ENCODE results near the gene RALGAPB.

RALGAPB gene

DNA sequence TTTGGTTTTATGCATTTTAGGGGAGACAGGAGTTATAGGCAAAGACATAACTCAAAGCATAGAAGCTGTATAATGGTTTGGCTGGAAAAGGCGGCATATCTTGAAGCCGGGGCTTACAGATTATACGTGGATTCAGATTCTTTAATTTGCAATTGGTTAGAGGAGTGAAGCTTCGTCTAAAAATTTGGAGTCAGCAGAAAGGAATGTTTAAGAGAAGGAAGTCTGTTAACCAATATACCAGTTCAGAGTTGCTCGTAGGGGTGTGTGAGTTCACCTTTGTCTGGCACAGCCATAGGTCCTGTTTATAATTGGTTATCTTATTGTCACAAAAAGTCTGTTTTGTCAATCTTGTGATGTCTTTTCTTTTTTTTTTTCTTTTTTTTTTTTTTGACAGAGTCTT is 137.9 kb downstream of the RALGAPB start:
- no peaks in the 10 kb centered on the region for H3K9me3 ChIP-seq (ENCODE audit: control insufficient read depth, insufficient read depth, low read length)
- H3K27me3 ChIP-seq (ENCODE audit: control insufficient read depth, insufficient read depth, low read length) = no peaks in the 10 kb centered on the region
- H3K36me3 ChIP-seq (ENCODE audit: control insufficient read depth, insufficient read depth, low read length) = no peaks in the 10 kb centered on the region
- peaks cover 2% of the 10 kb centered on the region for H3K4me1 ChIP-seq (ENCODE audit: control insufficient read depth, insufficient read depth, low read length)
- no peak overlapping the region for H3K9ac ChIP-seq (ENCODE audit: low read depth, low read length)
- H3K4me3 ChIP-seq (ENCODE audit: low read depth, low read length) = no peak overlapping the region

DNA sequence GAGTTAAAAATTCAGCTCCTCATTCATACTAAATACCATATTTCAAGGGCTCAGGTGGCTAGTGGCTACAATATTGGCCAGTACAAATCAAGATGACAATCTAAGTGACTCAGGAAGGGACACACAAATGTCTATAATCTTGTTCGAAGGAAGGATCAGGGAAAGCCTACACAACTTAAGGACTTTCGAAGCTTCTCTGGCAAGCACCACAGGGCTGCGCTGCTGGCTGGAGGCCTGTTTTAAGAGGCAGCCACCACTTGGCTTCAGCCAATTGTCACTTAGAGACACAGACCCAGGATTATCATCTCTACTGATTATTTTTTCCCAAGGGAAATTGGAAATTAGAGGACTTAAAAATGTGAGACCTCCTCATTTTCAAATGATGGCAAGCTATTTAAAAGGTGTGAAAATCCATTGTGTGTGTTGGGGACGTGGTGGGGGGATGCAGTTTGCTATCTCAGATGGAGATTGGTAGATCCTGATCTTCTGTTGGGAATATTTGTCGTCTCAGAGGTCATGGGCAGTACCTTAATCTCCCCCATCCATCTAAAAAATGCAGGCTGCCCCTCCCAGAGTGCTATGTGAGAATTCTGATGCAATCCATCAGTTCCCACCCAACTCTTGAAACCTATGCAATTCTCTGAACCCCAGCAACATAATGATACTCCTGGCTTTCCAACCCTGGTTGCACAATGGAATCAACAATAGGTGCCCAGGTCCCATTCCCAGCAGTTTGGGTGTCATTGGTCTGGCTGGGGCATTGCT is 140.3 kb downstream of the RALGAPB start:
- H3K4me1 ChIP-seq (ENCODE audit: control insufficient read depth, insufficient read depth, low read length) = peaks cover 2% of the 10 kb centered on the region
- H3K27me3 ChIP-seq (ENCODE audit: control insufficient read depth, insufficient read depth, low read length) = no peaks in the 10 kb centered on the region
- no peaks in the 10 kb centered on the region for H3K9me3 ChIP-seq (ENCODE audit: control insufficient read depth, insufficient read depth, low read length)
- no peak overlapping the region for H3K4me3 ChIP-seq (ENCODE audit: low read depth, low read length)
- no peaks in the 10 kb centered on the region for H3K36me3 ChIP-seq (ENCODE audit: control insufficient read depth, insufficient read depth, low read length)
- H3K9ac ChIP-seq (ENCODE audit: low read depth, low read length) = no peak overlapping the region

DNA sequence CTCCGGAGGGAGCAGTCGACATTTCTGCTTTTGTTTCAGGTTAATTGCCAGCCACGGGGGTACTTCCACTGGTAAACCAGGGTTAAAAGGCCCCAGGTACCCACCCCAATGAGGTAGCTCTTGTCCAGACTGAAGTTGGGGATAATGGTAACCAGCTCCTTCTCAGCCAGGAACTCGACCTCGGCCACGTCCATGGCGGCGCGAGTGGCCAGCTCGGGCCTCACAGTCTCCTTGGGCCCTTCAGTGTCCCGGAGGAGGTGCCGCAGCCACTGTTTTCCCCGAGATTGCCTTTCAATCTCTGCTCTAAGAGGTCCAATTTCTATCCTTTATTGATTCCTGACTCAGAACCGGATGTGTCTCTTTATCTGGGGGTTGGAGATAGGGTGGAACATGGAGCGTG is 142.6 kb downstream of the RALGAPB start:
- Histone ChIP-seq H3K9me3 (ENCODE audit: control insufficient read depth, insufficient read depth, low read length) (no peaks in the 10 kb centered on the region), H3K4me3 (ENCODE audit: low read depth, low read length) (no peak overlapping the region), H3K27me3 (ENCODE audit: control insufficient read depth, insufficient read depth, low read length) (no peaks in the 10 kb centered on the region), H3K4me1 (ENCODE audit: control insufficient read depth, insufficient read depth, low read length) (peaks cover 2% of the 10 kb centered on the region), H3K36me3 (ENCODE audit: control insufficient read depth, insufficient read depth, low read length) (peaks cover 3% of the 10 kb centered on the region), H3K9ac (ENCODE audit: low read depth, low read length) (no peak overlapping the region)

DNA sequence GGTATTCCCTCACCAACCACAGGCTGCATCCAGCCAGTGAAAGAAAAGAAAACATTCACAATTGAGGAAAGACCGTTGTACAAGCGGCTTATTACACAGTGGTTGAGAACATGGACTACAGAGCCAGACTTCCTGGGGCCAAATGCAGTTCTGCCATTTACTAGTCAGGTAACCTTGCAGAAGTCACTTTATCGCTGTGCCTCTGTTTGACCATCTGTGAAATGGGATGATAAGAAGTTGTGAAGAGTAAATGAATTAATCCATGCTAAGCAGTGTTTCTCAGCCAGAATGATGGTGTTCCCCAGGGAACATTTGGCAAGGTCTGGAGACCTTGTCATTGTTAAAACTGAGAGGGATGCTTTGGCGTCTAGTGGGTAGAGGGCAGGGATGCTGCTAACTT is 143.8 kb downstream of the RALGAPB start:
- H3K4me1 ChIP-seq (ENCODE audit: control insufficient read depth, insufficient read depth, low read length) = peaks cover 2% of the 10 kb centered on the region
- no peaks in the 10 kb centered on the region for H3K9me3 ChIP-seq (ENCODE audit: control insufficient read depth, insufficient read depth, low read length)
- no peak overlapping the region for H3K4me3 ChIP-seq (ENCODE audit: low read depth, low read length)
- no peaks in the 10 kb centered on the region for H3K27me3 ChIP-seq (ENCODE audit: control insufficient read depth, insufficient read depth, low read length)
- no peak overlapping the region for H3K9ac ChIP-seq (ENCODE audit: low read depth, low read length)
- H3K36me3 ChIP-seq (ENCODE audit: control insufficient read depth, insufficient read depth, low read length) = peaks cover 3% of the 10 kb centered on the region

DNA sequence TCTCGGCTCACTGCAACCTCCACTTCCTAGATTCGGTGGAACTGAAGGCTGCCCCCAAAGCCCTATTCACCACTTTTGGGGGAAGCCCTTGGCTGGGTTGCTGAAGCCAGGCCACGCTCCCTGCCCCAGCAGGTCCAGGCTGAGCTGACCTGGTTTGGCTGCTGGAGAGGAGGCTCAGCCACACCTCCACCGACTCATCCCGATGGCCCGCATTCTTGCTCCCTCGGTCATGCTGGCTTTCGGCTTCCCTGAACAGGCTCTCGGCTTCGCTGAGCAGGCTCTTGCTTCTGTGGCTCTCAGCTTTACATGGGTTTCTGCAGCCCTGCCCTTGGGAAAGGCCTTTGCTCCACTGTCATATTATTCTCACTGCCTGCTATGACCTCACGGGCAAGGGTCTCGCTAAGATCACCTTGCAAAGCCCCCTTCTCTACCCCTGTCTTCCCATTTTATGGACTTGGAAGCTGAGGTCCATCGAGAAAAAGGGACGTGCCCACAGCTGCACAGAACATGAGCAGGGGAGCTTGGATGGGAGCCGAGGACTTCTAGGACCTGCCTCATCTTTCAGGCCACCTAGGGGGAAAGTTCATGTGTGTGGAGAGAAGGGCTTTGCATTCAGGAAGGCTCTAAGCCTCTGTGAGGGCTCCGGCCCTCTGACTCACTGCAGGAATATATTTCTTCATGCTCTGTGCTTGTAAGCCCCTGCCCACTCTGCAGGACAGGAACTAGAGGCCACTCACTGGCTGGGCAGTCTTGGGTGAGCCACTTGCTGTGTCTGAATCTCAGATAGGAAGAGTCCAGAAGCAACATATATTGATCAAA is 144.6 kb downstream of the RALGAPB start:
- Histone ChIP-seq H3K9me3 (ENCODE audit: control insufficient read depth, insufficient read depth, low read length) (no peaks in the 10 kb centered on the region), H3K9ac (ENCODE audit: low read depth, low read length) (no peak overlapping the region), H3K27me3 (ENCODE audit: control insufficient read depth, insufficient read depth, low read length) (no peaks in the 10 kb centered on the region), H3K4me3 (ENCODE audit: low read depth, low read length) (no peak overlapping the region), H3K36me3 (ENCODE audit: control insufficient read depth, insufficient read depth, low read length) (peaks cover 3% of the 10 kb centered on the region), H3K4me1 (ENCODE audit: control insufficient read depth, insufficient read depth, low read length) (peaks cover 2% of the 10 kb centered on the region)

DNA sequence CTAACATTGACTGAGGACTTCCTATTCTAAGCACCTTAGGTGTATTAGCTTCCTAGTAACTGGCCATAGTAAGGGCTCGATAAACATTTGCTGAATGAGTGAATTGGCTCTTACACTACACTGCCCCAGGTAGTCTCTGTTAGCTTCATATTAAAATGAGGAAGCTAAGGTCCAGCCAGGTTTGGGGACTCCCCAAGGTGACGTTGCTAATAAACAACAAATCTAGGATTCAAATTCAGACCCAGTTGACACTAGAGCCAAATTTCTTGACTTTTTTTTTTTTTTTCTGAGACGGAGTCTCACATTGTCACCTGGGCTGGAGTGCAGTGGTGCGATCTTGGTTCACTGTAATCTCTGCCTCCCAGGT is 145.2 kb downstream of the RALGAPB start:
- no peaks in the 10 kb centered on the region for H3K27me3 ChIP-seq (ENCODE audit: control insufficient read depth, insufficient read depth, low read length)
- H3K9ac ChIP-seq (ENCODE audit: low read depth, low read length) = no peak overlapping the region
- H3K4me1 ChIP-seq (ENCODE audit: control insufficient read depth, insufficient read depth, low read length) = no peaks in the 10 kb centered on the region
- H3K36me3 ChIP-seq (ENCODE audit: control insufficient read depth, insufficient read depth, low read length) = peaks cover 3% of the 10 kb centered on the region
- no peak overlapping the region for H3K4me3 ChIP-seq (ENCODE audit: low read depth, low read length)
- no peaks in the 10 kb centered on the region for H3K9me3 ChIP-seq (ENCODE audit: control insufficient read depth, insufficient read depth, low read length)

- peaks cover 3% of the 10 kb centered on the region for H3K36me3 ChIP-seq (ENCODE audit: control insufficient read depth, insufficient read depth, low read length)
- H3K4me3 ChIP-seq (ENCODE audit: low read depth, low read length) = no peak overlapping the region
- H3K4me1 ChIP-seq (ENCODE audit: control insufficient read depth, insufficient read depth, low read length) = no peaks in the 10 kb centered on the region
- H3K27me3 ChIP-seq (ENCODE audit: control insufficient read depth, insufficient read depth, low read length) = no peaks in the 10 kb centered on the region
- H3K9me3 ChIP-seq (ENCODE audit: control insufficient read depth, insufficient read depth, low read length) = no peaks in the 10 kb centered on the region
- H3K9ac ChIP-seq (ENCODE audit: low read depth, low read length) = no peak overlapping the region
Measured at GRCh38 chr20:38620441-38620840, 147.8 kb downstream of the RALGAPB start.

DNA sequence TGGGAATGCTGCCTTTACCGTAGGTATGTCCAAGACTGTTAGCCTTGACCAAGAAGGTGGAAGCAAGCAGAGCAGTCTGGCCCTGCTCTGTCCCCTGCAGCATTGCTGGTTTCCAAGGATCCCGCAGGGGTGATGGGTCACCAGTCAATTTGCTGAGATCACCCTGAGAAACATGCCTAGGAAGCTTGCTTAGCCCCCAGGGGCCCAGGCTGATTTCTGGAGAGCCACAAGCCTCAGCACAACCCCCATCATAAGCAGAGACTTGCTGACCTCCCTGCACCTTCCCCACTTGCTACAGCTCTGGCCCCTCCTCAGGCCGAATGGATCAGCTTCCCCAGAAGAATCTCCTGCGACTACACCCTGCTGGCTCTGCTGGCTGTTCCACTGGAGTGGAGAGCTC is 150.4 kb downstream of the RALGAPB start:
- no peak overlapping the region for H3K4me3 ChIP-seq (ENCODE audit: low read depth, low read length)
- peaks cover 3% of the 10 kb centered on the region for H3K36me3 ChIP-seq (ENCODE audit: control insufficient read depth, insufficient read depth, low read length)

GRCh38 chr20:38624084-38624483 is 151.4 kb downstream of the RALGAPB start:
- H3K4me3 ChIP-seq (ENCODE audit: low read depth, low read length) = no peak overlapping the region
- H3K9me3 ChIP-seq (ENCODE audit: control insufficient read depth, insufficient read depth, low read length) = no peaks in the 10 kb centered on the region
- no peaks in the 10 kb centered on the region for H3K27me3 ChIP-seq (ENCODE audit: control insufficient read depth, insufficient read depth, low read length)
- H3K4me1 ChIP-seq (ENCODE audit: control insufficient read depth, insufficient read depth, low read length) = no peaks in the 10 kb centered on the region
- H3K36me3 ChIP-seq (ENCODE audit: control insufficient read depth, insufficient read depth, low read length) = no peaks in the 10 kb centered on the region
- no peak overlapping the region for H3K9ac ChIP-seq (ENCODE audit: low read depth, low read length)

More for the DNA sequence above, 150.4 kb downstream of the RALGAPB start:
- Histone ChIP-seq H3K4me1 (ENCODE audit: control insufficient read depth, insufficient read depth, low read length) (no peaks in the 10 kb centered on the region), H3K9ac (ENCODE audit: low read depth, low read length) (no peak overlapping the region), H3K9me3 (ENCODE audit: control insufficient read depth, insufficient read depth, low read length) (no peaks in the 10 kb centered on the region), H3K27me3 (ENCODE audit: control insufficient read depth, insufficient read depth, low read length) (no peaks in the 10 kb centered on the region)

GRCh38 chr20:38625896-38626295 is 153.3 kb downstream of the RALGAPB start:
- Histone ChIP-seq H3K36me3 (ENCODE audit: control insufficient read depth, insufficient read depth, low read length) (no peaks in the 10 kb centered on the region), H3K4me3 (ENCODE audit: low read depth, low read length) (no peak overlapping the region), H3K4me1 (ENCODE audit: control insufficient read depth, insufficient read depth, low read length) (no peaks in the 10 kb centered on the region), H3K9ac (ENCODE audit: low read depth, low read length) (no peak overlapping the region), H3K27me3 (ENCODE audit: control insufficient read depth, insufficient read depth, low read length) (no peaks in the 10 kb centered on the region), H3K9me3 (ENCODE audit: control insufficient read depth, insufficient read depth, low read length) (no peaks in the 10 kb centered on the region)

GRCh38 chr20:38626921-38627659 is 154.4 kb downstream of the RALGAPB start:
- Histone ChIP-seq H3K4me3 (ENCODE audit: low read depth, low read length) (no peak overlapping the region), H3K4me1 (ENCODE audit: control insufficient read depth, insufficient read depth, low read length) (no peaks in the 10 kb centered on the region), H3K9me3 (ENCODE audit: control insufficient read depth, insufficient read depth, low read length) (no peaks in the 10 kb centered on the region), H3K9ac (ENCODE audit: low read depth, low read length) (no peak overlapping the region), H3K36me3 (ENCODE audit: control insufficient read depth, insufficient read depth, low read length) (no peaks in the 10 kb centered on the region), H3K27me3 (ENCODE audit: control insufficient read depth, insufficient read depth, low read length) (no peaks in the 10 kb centered on the region)

All from iPS-15b (cell line).